ENCODE measurements around the gene IDH2.
A peak's percentile ranks its signal among the peaks of the same experiment; 100 is the strongest.

The IDH2 gene

GRCh38 chr15:90062462-90062932 lies 39.8 kb downstream of the IDH2 start:
- DNase-seq: peak; percentile 31 to 39

- peak; percentile 60 to 62 for DNase-seq
Measured at GRCh38 chr15:90062023-90062442, 40.2 kb downstream of the IDH2 start.

- DNase-seq: no peak
Measured at GRCh38 chr15:90060797-90061196, 41.5 kb downstream of the IDH2 start.

- peak; percentile 87 to 89 for DNase-seq
Measured at GRCh38 chr15:90059208-90059985, 42.9 kb downstream of the IDH2 start.

- DNase-seq: no peak
Measured at GRCh38 chr15:90058775-90059174, 43.5 kb downstream of the IDH2 start.

GRCh38 chr15:90058308-90058707 lies 44.0 kb downstream of the IDH2 start:
- DNase-seq: peak in 1 of 2 experiments; percentile 41

- DNase-seq: no peak
Measured at GRCh38 chr15:90056529-90056928, 45.7 kb downstream of the IDH2 start.

- no peak for DNase-seq
Measured at GRCh38 chr15:90055182-90055581, 47.1 kb downstream of the IDH2 start.

GRCh38 chr15:90054618-90055097 lies 47.6 kb downstream of the IDH2 start:
- DNase-seq: no peak

GRCh38 chr15:90053685-90054466 lies 48.4 kb downstream of the IDH2 start:
- DNase-seq: no peak

- no peak for DNase-seq
Measured at GRCh38 chr15:90051874-90052273, 50.4 kb downstream of the IDH2 start.

- DNase-seq: no peak
Measured at GRCh38 chr15:90049666-90050604, 52.3 kb downstream of the IDH2 start.

- no peak for DNase-seq
Measured at GRCh38 chr15:90049030-90049429, 53.2 kb downstream of the IDH2 start.

GRCh38 chr15:90047956-90048575 lies 54.2 kb downstream of the IDH2 start:
- DNase-seq: no peak

- no peak for DNase-seq
Measured at GRCh38 chr15:90046911-90047392, 55.3 kb downstream of the IDH2 start.

GRCh38 chr15:90046289-90046688 lies 56.0 kb downstream of the IDH2 start:
- DNase-seq: no peak

GRCh38 chr15:90044916-90045371 lies 57.3 kb downstream of the IDH2 start:
- DNase-seq: no peak

- DNase-seq: no peak
Measured at GRCh38 chr15:90044191-90044590, 58.1 kb downstream of the IDH2 start.

GRCh38 chr15:90043530-90044010 lies 58.7 kb downstream of the IDH2 start:
- no peak for DNase-seq

- DNase-seq: no peak
Measured at GRCh38 chr15:90042766-90043529, 59.3 kb downstream of the IDH2 start.

- no peak for DNase-seq
Measured at GRCh38 chr15:90042356-90042755, 59.9 kb downstream of the IDH2 start.

Measured in activated T-cell treated with anti-CD3 and anti-CD28 coated beads, Interleukin-2, amount 50 U/mL, for 48 hours (primary cell).